ENCODE results near the gene EBF3.

EBF3 gene

GRCh38 chr10:129891806-129892205, 72.3 kb downstream of the EBF3 start:
- no CpG with 5 or more reads among the region's 13 CpGs for WGBS, 2 donors (ENCODE audit: extremely low coverage in 2 of 2, insufficient read length in 2 of 2, insufficient replicate concordance in 1 of 2)

GRCh38 chr10:129890170-129890569, 73.9 kb downstream of the EBF3 start:
- no peak overlapping the region for H3K14ac ChIP-seq (ENCODE audit: low read length)
- no peak overlapping the region for H4K8ac ChIP-seq (ENCODE audit: low read depth, low read length)
- no peak overlapping the region for H2BK12ac ChIP-seq (ENCODE audit: low read length)
- no peaks in the 10 kb centered on the region for H3K36me3 ChIP-seq (replicated peaks in 1 of 2; ENCODE audit: control insufficient read depth in 2 of 2, insufficient read depth in 2 of 2, low read length in 2 of 2)
- no peak overlapping the region for H3K4me2 ChIP-seq (ENCODE audit: insufficient read depth, low read length, poor library complexity, severe bottlenecking)
- peaks cover 2 to 23% of the 10 kb centered on the region in 2 donors for H3K4me1 ChIP-seq (ENCODE audit: control insufficient read depth in 2 of 2, insufficient read depth in 1 of 2, low read depth in 1 of 2, low read length in 2 of 2)
- H3K79me1 ChIP-seq (ENCODE audit: low read depth, low read length): no peaks in the 10 kb centered on the region
- H2AFZ ChIP-seq (ENCODE audit: low read length): no peak overlapping the region
- H2BK15ac ChIP-seq (ENCODE audit: low read length): no peak overlapping the region
- H3K18ac ChIP-seq (ENCODE audit: low read length): peak overlapping the region; percentile 9
- H3K9me3 ChIP-seq (replicated peaks in 1 of 2; ENCODE audit: control insufficient read depth in 2 of 2, insufficient read depth in 1 of 2, low read depth in 1 of 2, low read length in 2 of 2): no peaks in the 10 kb centered on the region
- no peak overlapping the region for H3K4ac ChIP-seq (ENCODE audit: low read length)
- H3K27ac ChIP-seq (replicated peaks; ENCODE audit: low read length): no peak overlapping the region
- no peak overlapping the region for H3K9ac ChIP-seq (ENCODE audit: low read depth, low read length, poor library complexity)
- H2BK5ac ChIP-seq (ENCODE audit: low read length): no peak overlapping the region
- no peak overlapping the region for H2BK120ac ChIP-seq (ENCODE audit: low read depth, low read length)
- no CpG with 5 or more reads among the region's 15 CpGs for WGBS, 2 donors (ENCODE audit: extremely low coverage in 2 of 2, insufficient read length in 2 of 2, insufficient replicate concordance in 1 of 2)
- H2AK5ac ChIP-seq (ENCODE audit: low read depth, low read length): peak overlapping the region; percentile 36
- H3K27me3 ChIP-seq (ENCODE audit: control insufficient read depth in 3 of 3, insufficient read depth in 3 of 3, low read depth in 1 of 3, low read length in 3 of 3): peaks cover 0 to 1% (median 0%) of the 10 kb centered on the region in 3 experiments
- no peak for DNase-seq (ENCODE audit: low spot score)
- peak overlapping the region; percentile 66 for H3K23ac ChIP-seq (ENCODE audit: low read depth, low read length, poor library complexity)
- no peak overlapping the region for H4K91ac ChIP-seq (ENCODE audit: low read depth, low read length, poor library complexity)
- no peak overlapping the region for H3K4me3 ChIP-seq (ENCODE audit: low read length in 2 of 2)

More at GRCh38 chr10:129891806-129892205, 72.3 kb downstream of the EBF3 start:
- no peak overlapping the region for H2BK15ac ChIP-seq (ENCODE audit: low read length)
- peaks cover 0 to 3% (median 0%) of the 10 kb centered on the region in 3 experiments for H3K27me3 ChIP-seq (ENCODE audit: control insufficient read depth in 3 of 3, insufficient read depth in 3 of 3, low read depth in 1 of 3, low read length in 3 of 3)
- H4K91ac ChIP-seq (ENCODE audit: low read depth, low read length, poor library complexity): no peak overlapping the region
- no peak overlapping the region for H3K4me2 ChIP-seq (ENCODE audit: insufficient read depth, low read length, poor library complexity, severe bottlenecking)
- H2BK5ac ChIP-seq (ENCODE audit: low read length): no peak overlapping the region
- no peaks in the 10 kb centered on the region for H3K9me3 ChIP-seq (replicated peaks in 1 of 2; ENCODE audit: control insufficient read depth in 2 of 2, insufficient read depth in 1 of 2, low read depth in 1 of 2, low read length in 2 of 2)
- H3K23ac ChIP-seq (ENCODE audit: low read depth, low read length, poor library complexity): no peak overlapping the region
- H3K18ac ChIP-seq (ENCODE audit: low read length): no peak overlapping the region
- DNase-seq (ENCODE audit: low spot score): no peak
- no peak overlapping the region for H2BK12ac ChIP-seq (ENCODE audit: low read length)
- no peak overlapping the region for H3K14ac ChIP-seq (ENCODE audit: low read length)
- H2BK120ac ChIP-seq (ENCODE audit: low read depth, low read length): no peak overlapping the region
- no peak overlapping the region for H3K4ac ChIP-seq (ENCODE audit: low read length)
- H4K8ac ChIP-seq (ENCODE audit: low read depth, low read length): no peak overlapping the region
- no peaks in the 10 kb centered on the region for H3K79me1 ChIP-seq (ENCODE audit: low read depth, low read length)
- no peaks in the 10 kb centered on the region for H3K36me3 ChIP-seq (replicated peaks in 1 of 2; ENCODE audit: control insufficient read depth in 2 of 2, insufficient read depth in 2 of 2, low read length in 2 of 2)
- no peak overlapping the region for H2AFZ ChIP-seq (ENCODE audit: low read length)
- H3K9ac ChIP-seq (ENCODE audit: low read depth, low read length, poor library complexity): no peak overlapping the region
- H2AK5ac ChIP-seq (ENCODE audit: low read depth, low read length): no peak overlapping the region
- no peak overlapping the region for H3K27ac ChIP-seq (replicated peaks; ENCODE audit: low read length)
- no peak overlapping the region for H3K4me3 ChIP-seq (ENCODE audit: low read length in 2 of 2)
- H3K4me1 ChIP-seq (ENCODE audit: control insufficient read depth in 2 of 2, insufficient read depth in 1 of 2, low read depth in 1 of 2, low read length in 2 of 2): peaks cover 9 to 23% of the 10 kb centered on the region in 2 donors

GRCh38 chr10:129888784-129889616, 75.1 kb downstream of the EBF3 start:
- Histone ChIP-seq H3K4me1 (ENCODE audit: control insufficient read depth in 2 of 2, insufficient read depth in 1 of 2, low read depth in 1 of 2, low read length in 2 of 2) (peaks cover 2 to 15% of the 10 kb centered on the region in 2 donors), H2BK5ac (ENCODE audit: low read length) (no peak overlapping the region), H3K23ac (ENCODE audit: low read depth, low read length, poor library complexity) (no peak overlapping the region), H2BK120ac (ENCODE audit: low read depth, low read length) (no peak overlapping the region), H3K9ac (ENCODE audit: low read depth, low read length, poor library complexity) (no peak overlapping the region), H3K36me3 (replicated peaks in 1 of 2; ENCODE audit: control insufficient read depth in 2 of 2, insufficient read depth in 2 of 2, low read length in 2 of 2) (no peaks in the 10 kb centered on the region), H3K4me2 (ENCODE audit: insufficient read depth, low read length, poor library complexity, severe bottlenecking) (no peak overlapping the region), H3K27ac (replicated peaks; ENCODE audit: low read length) (no peak overlapping the region), H4K91ac (ENCODE audit: low read depth, low read length, poor library complexity) (peak overlapping the region; percentile 80), H2AFZ (ENCODE audit: low read length) (peak overlapping the region; percentile 48), H3K27me3 (ENCODE audit: control insufficient read depth in 3 of 3, insufficient read depth in 3 of 3, low read depth in 1 of 3, low read length in 3 of 3) (no peaks in the 10 kb centered on the region), H3K4me3 (ENCODE audit: low read length in 2 of 2) (no peak overlapping the region), H3K9me3 (replicated peaks in 1 of 2; ENCODE audit: control insufficient read depth in 2 of 2, insufficient read depth in 1 of 2, low read depth in 1 of 2, low read length in 2 of 2) (no peaks in the 10 kb centered on the region), H3K79me1 (ENCODE audit: low read depth, low read length) (no peaks in the 10 kb centered on the region), H2AK5ac (ENCODE audit: low read depth, low read length) (peak overlapping the region; percentile 83), H2BK12ac (ENCODE audit: low read length) (no peak overlapping the region), H3K18ac (ENCODE audit: low read length) (peak overlapping the region; percentile 92), H2BK15ac (ENCODE audit: low read length) (peak overlapping the region; percentile 71), H3K14ac (ENCODE audit: low read length) (no peak overlapping the region), H4K8ac (ENCODE audit: low read depth, low read length) (no peak overlapping the region), H3K4ac (ENCODE audit: low read length) (no peak overlapping the region)
- DNase-seq (ENCODE audit: low spot score): peak; percentile 46
- WGBS, 2 donors (ENCODE audit: extremely low coverage in 2 of 2, insufficient read length in 2 of 2, insufficient replicate concordance in 1 of 2): no CpG with 5 or more reads among the region's 22 CpGs

- H2BK5ac ChIP-seq (ENCODE audit: low read length): no peak overlapping the region
- H4K91ac ChIP-seq (ENCODE audit: low read depth, low read length, poor library complexity): no peak overlapping the region
- peak overlapping the region; percentile 12 for H3K18ac ChIP-seq (ENCODE audit: low read length)
- H3K9me3 ChIP-seq (replicated peaks in 1 of 2; ENCODE audit: control insufficient read depth in 2 of 2, insufficient read depth in 1 of 2, low read depth in 1 of 2, low read length in 2 of 2): no peaks in the 10 kb centered on the region
- no peak overlapping the region for H2BK12ac ChIP-seq (ENCODE audit: low read length)
- no peak overlapping the region for H3K23ac ChIP-seq (ENCODE audit: low read depth, low read length, poor library complexity)
- H3K4me3 ChIP-seq (ENCODE audit: low read length in 2 of 2): no peak overlapping the region
- H3K9ac ChIP-seq (ENCODE audit: low read depth, low read length, poor library complexity): no peak overlapping the region
- no peak overlapping the region for H3K4me2 ChIP-seq (ENCODE audit: insufficient read depth, low read length, poor library complexity, severe bottlenecking)
- H4K8ac ChIP-seq (ENCODE audit: low read depth, low read length): no peak overlapping the region
- H3K4me1 ChIP-seq (ENCODE audit: control insufficient read depth in 2 of 2, insufficient read depth in 1 of 2, low read depth in 1 of 2, low read length in 2 of 2): peaks cover 2 to 15% of the 10 kb centered on the region in 2 donors
- H3K36me3 ChIP-seq (replicated peaks in 1 of 2; ENCODE audit: control insufficient read depth in 2 of 2, insufficient read depth in 2 of 2, low read length in 2 of 2): no peaks in the 10 kb centered on the region
- no peak overlapping the region for H2AK5ac ChIP-seq (ENCODE audit: low read depth, low read length)
- H2BK120ac ChIP-seq (ENCODE audit: low read depth, low read length): no peak overlapping the region
- no peaks in the 10 kb centered on the region for H3K79me1 ChIP-seq (ENCODE audit: low read depth, low read length)
- WGBS, 2 donors (ENCODE audit: extremely low coverage in 2 of 2, insufficient read length in 2 of 2, insufficient replicate concordance in 1 of 2): no CpG with 5 or more reads among the region's 35 CpGs
- no peaks in the 10 kb centered on the region for H3K27me3 ChIP-seq (ENCODE audit: control insufficient read depth in 3 of 3, insufficient read depth in 3 of 3, low read depth in 1 of 3, low read length in 3 of 3)
- H3K4ac ChIP-seq (ENCODE audit: low read length): no peak overlapping the region
- no peak overlapping the region for H2BK15ac ChIP-seq (ENCODE audit: low read length)
- no peak for DNase-seq (ENCODE audit: low spot score)
- H3K14ac ChIP-seq (ENCODE audit: low read length): no peak overlapping the region
- no peak overlapping the region for H2AFZ ChIP-seq (ENCODE audit: low read length)
- H3K27ac ChIP-seq (replicated peaks; ENCODE audit: low read length): peak overlapping the region; percentile 36
Observed at GRCh38 chr10:129887986-129888783, 75.9 kb downstream of the EBF3 start.

Measured in neuronal stem cell (in vitro differentiated cells).